Transverse colon (tissue), 4 donors: ENCODE results near the gene ERC2. TPM values are rescaled to one million over a fixed set of nuclear protein-coding genes. Genes with fewer than 3 reads are reported as not detected.

ENCODE experiments used
- DNase-seq: peaks from one replicate; pipeline ENCODE4 v3.0.0-alpha.2; 2019
- H3K27ac ChIP-seq, 4 donors: fragments of 200-600 bp; sonication (generic); 2 replicates each; pipeline ENCODE4 v1.5.1; 2016 to 2018; ENCODE audit warnings: inconsistent platforms in 4 of 4
- H3K27me3 ChIP-seq: fragments of 200-600 bp; sonication (generic); 2 replicates; pipeline ENCODE4 v1.5.1; 2017; ENCODE audit warnings: inconsistent platforms
- H3K36me3 ChIP-seq, 4 donors: fragments of 200-600 bp; sonication (generic); 2 replicates each; pipeline ENCODE4 v1.5.1; 2017 to 2019; ENCODE audit warnings: inconsistent platforms in 4 of 4
- H3K4me1 ChIP-seq, 4 donors: fragments of 200-600 bp; sonication (generic); 2 replicates each; pipeline ENCODE4 v1.5.1; 2017 to 2020; ENCODE audit warnings: inconsistent platforms in 4 of 4
- H3K4me3 ChIP-seq, 4 donors: fragments of 200-600 bp; sonication (generic); 1 replicate in 1 of 4; 2 replicates in 3 of 4; pipeline versions ENCODE4 v1.5.1 to v1.6.1; 2017 to 2019; ENCODE audit warnings: inconsistent platforms in 4 of 4
- H3K9me3 ChIP-seq, 2 donors: fragments of 200-600 bp; sonication (generic); 2 replicates each; pipeline ENCODE4 v1.5.1; 2017 to 2019; ENCODE audit warnings: inconsistent platforms in 2 of 2
- CTCF ChIP-seq, 5 experiments: fragments of 200-600 bp in 3 of 5; fragments of 450-650 bp in 2 of 5; sonication (generic) in 3 of 5; IDR thresholded peaks; 1 replicate in 2 of 5; 2 replicates in 3 of 5; pipeline ENCODE4 v1.5.1; 2016 to 2017; ENCODE audit warnings: antibody characterized with exemption in 5 of 5, inconsistent platforms in 3 of 5, mild to moderate bottlenecking in 2 of 5, moderate library complexity in 1 of 5
- EP300 ChIP-seq: sonication (generic); formaldehyde crosslinking; IDR thresholded peaks from one replicate; pipeline ENCODE4 v1.6.1; 2017; ENCODE audit warnings: antibody characterized with exemption, low read depth
- POLR2A ChIP-seq: fragments of 450-650 bp; IDR thresholded peaks from one replicate; pipeline ENCODE4 v1.6.1; 2016; ENCODE audit warnings: antibody characterized with exemption, mild to moderate bottlenecking, moderate library complexity
- POLR2AphosphoS5 ChIP-seq, 3 donors: sonication (generic); formaldehyde crosslinking; IDR thresholded peaks; one replicate each; pipeline ENCODE4 v1.6.1; 2016; ENCODE audit warnings: antibody characterized with exemption in 3 of 3
- WGBS, 2 donors: methylation state at CpG; one replicate each; pipeline ENCODE4 v1.1.5; 2018; ENCODE audit warnings: low coverage in 1 of 2; 5-methylcytosine and 5-hydroxymethylcytosine counted together
- in situ Hi-C, 4 donors: fragments of 200-750 bp; cut with MboI; loops; one replicate each; pipeline versions ENCODE4 v1.15.0 to v1.15.1; 2017; ENCODE audit warnings: low sequenced_read_pairs in 3 of 4, low pct_ligation_motif_present in 1 of 4, low pct_unique_long_range_greater_than_20kb in 1 of 4
- intact Hi-C: fragments of 100-400 bp; cut with DNase I; formaldehyde crosslinking; loops from one replicate; pipeline ENCODE4 v1.15.1; 2023; ENCODE audit warnings: low total_unique reads
- total RNA-seq, 4 donors: library from RNA; depleted of rRNA; stranded (reverse); fragments of >200 nt; gene quantifications; one replicate each; pipeline ENCODE4 v1.1.0, GENCODE V29; 2016

ERC2 gene
- total RNA-seq, 4 donors from 2014 or later, result 0.41 to 1.3 TPM; not detected in 2

- Histone ChIP-seq H3K36me3 (no peaks in the 10 kb centered on the region), H3K4me3 (no peak overlapping the region), H3K9me3 (peaks cover 0 to 3% of the 10 kb centered on the region in 2 donors), H3K27ac (no peak overlapping the region), H3K27me3 (no peaks in the 10 kb centered on the region), H3K4me1 (no peaks in the 10 kb centered on the region)
- in situ Hi-C loops, result no loop called here
- intact Hi-C loops, result no loop called here
- TF ChIP-seq EP300 (no peak), POLR2A (no peak), CTCF (IDR thresholded peaks at IDR 0.05) (no peak), POLR2AphosphoS5 (IDR thresholded peaks at IDR 0.05) (no peak)
- 69 to 73% methylated on average over 2 to 3 of the region's 3 CpGs for WGBS, 2 donors
- DNase-seq, result no peak
These were observed 97.1 kb downstream of the ERC2 start for GRCh38 chr3:56370991-56371775.

GRCh38 chr3:56369914-56370313 is 98.4 kb downstream of the ERC2 start:
- in situ Hi-C loops, result no loop called here
- Histone ChIP-seq H3K27ac (no peak overlapping the region), H3K36me3 (no peaks in the 10 kb centered on the region), H3K27me3 (no peaks in the 10 kb centered on the region), H3K4me3 (no peak overlapping the region), H3K4me1 (no peaks in the 10 kb centered on the region), H3K9me3 (no peaks in the 10 kb centered on the region)
- intact Hi-C loops, result no loop called here
- WGBS, 2 donors, result 77% methylated on average over 3 of the region's 3 CpGs; no CpG with 5 or more reads in 1 of the 2 donors
- DNase-seq, result no peak
- no peak for TF ChIP-seq POLR2A
- TF ChIP-seq POLR2AphosphoS5 (IDR thresholded peaks at IDR 0.05), result no peak
- no peak for TF ChIP-seq EP300
- no peak for TF ChIP-seq CTCF (IDR thresholded peaks at IDR 0.05)

DNA sequence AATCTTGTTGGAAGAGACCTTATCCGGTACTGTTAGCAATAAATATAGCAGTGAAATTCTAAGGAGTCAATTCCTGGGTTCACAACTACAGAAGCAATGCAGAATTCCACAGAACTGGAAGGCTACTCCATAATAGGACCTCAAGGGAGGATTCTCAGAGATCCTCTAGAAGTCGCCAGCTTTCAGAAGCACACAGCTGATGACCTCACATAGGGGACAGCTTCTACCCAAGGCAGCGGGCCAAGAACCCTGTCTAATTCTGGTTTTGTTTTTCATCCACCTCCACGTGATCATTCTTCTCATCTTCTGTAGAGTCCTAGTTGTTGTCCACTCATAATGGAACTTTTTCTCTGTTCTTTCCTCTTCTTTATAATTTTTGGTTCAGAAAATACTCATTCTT is 99.4 kb downstream of the ERC2 start:
- no peak overlapping the region for H3K4me3 ChIP-seq
- H3K36me3 ChIP-seq, result no peaks in the 10 kb centered on the region
- TF ChIP-seq CTCF (IDR thresholded peaks at IDR 0.05), result no peak
- TF ChIP-seq POLR2AphosphoS5 (IDR thresholded peaks at IDR 0.05), result no peak
- no peak for TF ChIP-seq POLR2A
- TF ChIP-seq EP300, result no peak
- 65 to 72% methylated on average over 2 to 4 of the region's 4 CpGs for WGBS, 2 donors
- intact Hi-C loops (no loop called here), in situ Hi-C loops (no loop called here)
- H3K4me1 ChIP-seq, result no peaks in the 10 kb centered on the region
- no peak for DNase-seq
- no peaks in the 10 kb centered on the region for H3K27me3 ChIP-seq
- H3K9me3 ChIP-seq, result no peaks in the 10 kb centered on the region
- H3K27ac ChIP-seq, result no peak overlapping the region

DNA sequence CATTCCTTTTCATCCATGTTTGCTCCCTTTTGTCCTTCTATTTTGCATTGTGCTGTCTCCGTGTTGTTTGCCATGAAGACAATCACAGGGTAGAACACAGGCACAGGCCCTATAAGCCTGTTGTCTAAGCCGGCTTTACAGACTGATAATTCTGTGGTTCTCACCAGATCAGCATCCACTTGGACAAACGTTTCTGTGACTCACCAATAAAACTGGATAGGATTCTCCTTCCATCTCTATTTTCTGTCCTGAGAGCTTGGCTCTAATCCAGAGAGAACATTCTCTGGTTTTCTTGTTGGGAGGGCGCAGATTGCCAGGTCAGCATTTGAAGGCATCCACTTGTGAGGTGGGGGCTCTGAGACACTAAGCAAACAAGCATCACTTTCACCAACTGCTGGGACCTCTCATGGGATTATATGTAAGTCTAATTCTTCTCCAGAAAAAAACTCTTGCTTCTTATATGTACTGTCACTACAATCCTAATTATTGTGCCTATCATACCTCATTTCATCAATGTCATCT is 101.6 kb downstream of the ERC2 start:
- in situ Hi-C loops, result no loop called here
- WGBS, 2 donors, result 63 to 92% methylated on average over 2 to 4 of the region's 4 CpGs
- intact Hi-C loops, result no loop called here

More for the DNA sequence above, 101.6 kb downstream of the ERC2 start:
- H3K27me3 ChIP-seq, result no peaks in the 10 kb centered on the region
- H3K9me3 ChIP-seq, result no peaks in the 10 kb centered on the region
- H3K4me3 ChIP-seq, result no peak overlapping the region
- no peak overlapping the region for H3K27ac ChIP-seq
- H3K4me1 ChIP-seq, result no peaks in the 10 kb centered on the region
- no peaks in the 10 kb centered on the region for H3K36me3 ChIP-seq
- TF ChIP-seq EP300 (no peak), POLR2AphosphoS5 (IDR thresholded peaks at IDR 0.05) (no peak), CTCF (IDR thresholded peaks at IDR 0.05) (no peak), POLR2A (no peak)
- DNase-seq, result no peak
